Renal cortex interstitium (tissue), 11 donors: ENCODE data around the gene TAGLN2. TPM values are rescaled to one million over a fixed set of nuclear protein-coding genes. Genes with fewer than 3 reads are reported as not detected.

Source experiments
- DNase-seq, 11 donors: peaks; one replicate each; pipeline ENCODE4 v3.0.0-alpha.2; 2013; ENCODE audit warnings: low read depth in 9 of 11, low spot score in 4 of 11; ENCODE audit errors: extremely low read depth in 1 of 11
- polyA plus RNA-seq, 3 donors: library from polyadenylated mRNA; unstranded; fragments of 120-200 nt; gene quantifications; one replicate each; pipeline ENCODE4 v1.2.1, GENCODE V29; 2013; ENCODE audit not compliant: insufficient read length in 3 of 3

The TAGLN2 gene
- polyA plus RNA-seq, 3 donors: 119 to 150 (median 126) TPM

DNA sequence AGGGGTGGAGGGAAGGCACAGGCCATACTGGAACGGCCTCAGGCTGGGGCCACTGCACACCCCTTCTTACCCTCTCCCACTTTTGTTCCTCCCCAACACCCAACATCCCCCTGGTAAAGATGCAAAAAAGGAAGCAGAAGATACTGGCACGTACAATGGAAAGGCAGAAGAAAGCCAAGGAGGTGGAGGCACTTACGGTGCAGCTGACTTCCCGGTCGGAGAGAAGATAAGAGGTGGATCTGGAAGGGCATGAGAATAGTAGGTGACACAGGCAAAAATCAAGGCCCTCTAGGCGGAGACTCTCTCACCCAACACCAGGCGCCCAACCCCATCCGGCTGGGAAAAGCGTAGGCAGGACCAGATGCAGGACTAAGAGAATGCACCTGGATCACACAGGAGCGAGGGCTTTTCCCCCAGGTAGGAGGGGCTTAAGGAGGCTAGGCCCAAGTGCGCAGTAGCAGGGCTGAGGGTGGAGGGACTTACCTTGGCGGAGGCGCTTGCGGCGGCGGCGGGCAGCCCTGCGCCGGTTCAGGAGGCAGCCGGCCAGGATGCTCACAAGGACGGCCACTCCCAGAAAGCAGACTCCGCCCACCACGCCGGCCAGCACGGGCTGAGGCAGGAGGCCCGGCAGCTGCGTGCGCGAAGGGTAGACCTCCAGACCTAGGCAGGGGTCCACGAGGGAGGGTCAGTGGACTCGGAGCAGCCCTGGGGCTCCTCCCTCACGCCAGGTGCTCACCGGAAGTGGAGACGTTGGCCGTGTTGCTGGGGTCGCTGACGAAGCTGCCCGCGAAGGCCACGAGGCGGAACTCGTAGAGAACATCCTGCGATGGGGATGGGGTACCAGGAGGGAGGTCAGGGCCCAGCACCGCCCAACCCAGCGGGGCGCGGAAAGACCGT, 4.1 kb upstream of the TAGLN2 start:
- no peak for DNase-seq

DNA sequence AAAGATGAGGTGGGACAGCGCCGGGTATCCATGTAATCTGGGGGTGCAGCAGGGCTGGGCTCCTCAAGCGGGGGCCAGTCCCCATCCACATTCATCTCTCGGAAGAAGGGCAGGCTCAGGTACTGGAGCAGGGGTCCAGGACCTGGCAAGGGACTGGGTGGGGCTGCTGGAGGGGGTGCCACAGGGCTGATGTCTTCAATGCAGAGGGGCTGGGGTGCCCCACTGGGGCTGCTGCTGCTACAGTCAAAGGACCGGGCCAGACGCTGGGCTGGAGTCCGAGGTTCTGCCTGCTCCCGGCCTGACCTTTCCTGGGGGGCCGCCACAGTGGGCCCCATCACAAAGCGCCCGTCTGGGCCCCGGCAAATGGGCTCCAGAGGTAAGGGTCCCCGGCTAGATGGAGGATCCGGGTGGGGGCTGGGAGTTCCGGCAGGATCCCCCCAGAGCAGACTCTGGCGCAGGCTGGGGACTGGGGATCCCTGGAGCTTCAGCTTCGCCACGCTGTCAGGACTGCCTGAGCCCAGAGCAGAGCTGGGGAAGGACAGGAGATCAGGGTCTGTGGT, 3.3 kb upstream of the TAGLN2 start:
- no peak for DNase-seq

DNA sequence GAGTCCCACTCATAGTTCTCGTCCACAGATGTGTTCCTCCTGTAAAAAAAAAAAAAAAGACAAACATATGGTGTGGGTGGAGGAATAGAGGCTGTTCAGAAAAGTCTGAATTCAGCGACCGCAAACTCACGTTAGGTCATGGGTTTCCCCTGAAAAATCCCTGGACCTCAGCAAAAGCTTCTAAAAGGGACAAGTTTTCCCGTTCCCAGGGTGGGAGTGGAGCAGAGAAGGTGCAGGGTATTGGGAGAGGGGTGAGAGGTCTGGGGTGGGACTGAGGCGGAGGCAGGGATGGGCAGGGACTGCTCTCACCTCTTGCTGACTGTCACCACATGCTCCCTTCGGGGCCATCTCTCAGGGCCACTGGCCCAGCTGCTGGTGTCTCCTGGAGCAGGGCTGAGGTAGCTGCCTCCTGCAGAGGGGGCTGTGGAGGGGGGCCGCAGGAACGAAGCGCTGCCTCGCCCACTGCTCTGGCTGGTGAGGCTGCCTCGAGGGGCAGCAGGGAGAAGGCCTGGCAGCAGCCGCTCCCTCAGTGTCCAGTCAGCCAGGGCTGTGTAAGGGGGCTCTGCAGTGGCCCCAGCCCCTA, 2.6 kb upstream of the TAGLN2 start:
- no peak for DNase-seq

DNA sequence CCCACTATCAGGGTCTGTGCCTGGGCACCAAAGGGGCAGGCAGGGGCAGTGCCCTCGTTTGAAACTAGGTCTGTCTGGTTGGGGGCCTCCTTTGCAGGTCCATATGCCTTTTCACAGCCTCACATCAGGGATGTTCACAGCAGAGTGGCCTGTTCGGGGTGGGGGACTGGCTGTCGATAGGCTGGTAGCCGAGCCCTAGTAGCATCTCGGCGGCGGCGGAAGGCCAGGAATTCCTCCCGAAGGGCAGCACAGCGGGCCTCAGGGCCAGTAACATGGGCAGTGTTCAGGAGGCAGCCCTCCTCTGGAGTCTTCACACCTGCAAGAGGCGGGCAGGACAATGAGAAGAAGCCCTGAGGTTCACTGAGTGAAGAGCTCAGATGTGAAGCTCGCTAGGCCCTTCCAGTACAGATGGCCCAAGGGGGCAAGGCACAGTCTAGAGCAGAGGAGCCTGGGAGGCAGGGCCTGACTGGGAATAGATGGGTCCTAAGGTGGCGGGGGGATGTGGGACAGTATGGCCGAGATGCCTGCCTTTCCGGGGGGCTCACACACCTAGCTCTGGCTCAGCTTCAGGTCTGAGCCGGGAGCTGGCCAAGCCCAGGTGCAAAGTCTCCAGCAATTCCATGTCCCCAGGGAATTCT, 2.0 kb upstream of the TAGLN2 start:
- no peak for DNase-seq

DNA sequence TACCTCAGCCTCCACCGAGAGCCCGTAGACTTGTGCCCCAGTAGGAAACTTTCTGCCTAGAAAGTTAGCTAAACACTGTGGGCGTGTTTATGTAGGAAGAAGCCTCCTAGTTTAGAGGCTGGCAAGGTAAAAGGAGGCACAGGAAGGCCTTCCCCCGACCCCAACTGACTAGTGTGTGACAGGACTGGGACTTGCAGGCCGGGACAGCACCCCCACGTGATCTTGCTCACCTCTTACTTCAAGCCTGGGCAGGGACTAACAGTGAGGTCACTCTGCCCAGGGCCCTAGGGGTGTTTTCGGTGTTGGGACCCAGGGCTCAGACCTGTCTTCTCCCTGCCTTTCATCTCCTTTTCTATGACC, 392 bp upstream of the TAGLN2 start:
- DNase-seq: no peak

DNA sequence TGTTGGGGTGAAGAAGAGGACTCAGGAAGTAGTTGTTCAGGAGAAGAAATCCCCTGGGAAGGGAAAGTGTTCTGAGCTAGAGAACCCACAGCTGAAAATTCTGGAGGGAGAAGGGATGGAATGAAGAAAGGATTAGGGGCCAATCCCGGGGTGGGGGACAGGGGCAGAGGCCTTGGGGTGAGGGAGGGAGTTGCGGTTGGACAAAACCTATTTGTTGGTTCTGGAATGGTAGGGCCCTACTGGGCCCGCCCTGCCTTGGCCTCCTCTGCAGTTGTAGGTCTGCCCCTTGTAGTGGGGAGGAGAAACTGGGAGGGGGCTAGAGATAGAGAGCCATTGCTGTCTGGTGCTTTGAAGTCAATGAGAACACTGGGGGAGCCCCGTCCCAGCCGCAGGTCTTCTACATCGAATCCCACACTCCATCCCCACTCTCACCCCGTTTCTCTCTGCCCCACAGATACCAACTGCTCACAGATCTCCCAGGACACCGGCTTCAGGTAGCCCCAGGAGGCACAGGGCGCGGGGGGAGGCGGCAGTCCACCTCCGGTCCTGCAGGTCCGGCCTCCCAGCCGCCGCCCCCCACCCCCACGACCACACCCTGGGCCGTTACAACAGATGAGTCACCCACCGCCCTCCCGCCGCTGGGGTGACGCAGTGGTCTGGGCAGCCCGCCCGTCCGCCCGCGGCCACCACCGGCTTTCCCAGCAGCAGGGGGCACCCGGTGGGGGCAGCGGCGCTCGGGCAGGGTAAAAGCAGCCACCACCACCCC, 1.1 kb downstream of the TAGLN2 start:
- peak in 1 of 11 donors; percentile 37 for DNase-seq

DNA sequence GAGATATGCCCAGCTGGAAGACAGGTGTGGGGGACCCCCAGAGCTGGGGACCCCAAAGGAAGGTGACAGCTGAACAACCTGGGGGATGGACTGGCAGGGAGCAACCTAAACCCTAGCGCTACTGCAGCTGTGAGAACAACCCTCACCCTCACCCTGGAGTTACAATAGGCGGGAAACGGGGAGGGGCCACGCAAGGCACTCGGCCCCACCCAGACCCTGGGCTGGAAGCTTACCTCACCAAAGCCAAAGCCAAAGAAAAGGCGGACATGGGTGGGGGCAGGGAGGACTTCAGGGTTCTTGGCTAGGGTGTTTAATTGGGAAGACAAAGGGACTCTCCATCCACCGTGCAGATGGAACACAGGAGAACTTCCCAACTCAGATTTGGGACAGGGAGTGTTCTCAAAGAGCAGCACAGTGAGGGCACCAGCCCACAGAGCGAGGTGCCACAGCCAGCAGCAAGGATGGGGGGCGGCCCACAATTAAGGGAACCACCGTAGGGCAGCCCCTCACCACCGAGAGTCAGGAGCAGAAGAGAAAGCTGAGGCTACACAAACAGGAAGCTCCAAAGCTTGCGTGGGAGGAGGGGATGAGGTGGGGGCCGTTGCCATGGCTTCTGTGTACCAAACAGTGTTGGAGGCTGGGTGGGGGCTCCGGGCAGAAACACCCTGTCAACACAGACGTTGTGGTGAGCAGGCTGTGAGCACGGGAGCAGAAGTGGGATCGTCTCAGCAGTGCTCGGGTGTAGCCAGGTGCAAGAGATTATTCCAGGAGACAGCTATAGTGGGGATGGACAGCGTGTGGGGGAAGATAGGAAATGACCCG, 1.9 kb downstream of the TAGLN2 start:
- peak in 6 of 11 donors; percentile 70 to 85 (median 78) for DNase-seq

DNA sequence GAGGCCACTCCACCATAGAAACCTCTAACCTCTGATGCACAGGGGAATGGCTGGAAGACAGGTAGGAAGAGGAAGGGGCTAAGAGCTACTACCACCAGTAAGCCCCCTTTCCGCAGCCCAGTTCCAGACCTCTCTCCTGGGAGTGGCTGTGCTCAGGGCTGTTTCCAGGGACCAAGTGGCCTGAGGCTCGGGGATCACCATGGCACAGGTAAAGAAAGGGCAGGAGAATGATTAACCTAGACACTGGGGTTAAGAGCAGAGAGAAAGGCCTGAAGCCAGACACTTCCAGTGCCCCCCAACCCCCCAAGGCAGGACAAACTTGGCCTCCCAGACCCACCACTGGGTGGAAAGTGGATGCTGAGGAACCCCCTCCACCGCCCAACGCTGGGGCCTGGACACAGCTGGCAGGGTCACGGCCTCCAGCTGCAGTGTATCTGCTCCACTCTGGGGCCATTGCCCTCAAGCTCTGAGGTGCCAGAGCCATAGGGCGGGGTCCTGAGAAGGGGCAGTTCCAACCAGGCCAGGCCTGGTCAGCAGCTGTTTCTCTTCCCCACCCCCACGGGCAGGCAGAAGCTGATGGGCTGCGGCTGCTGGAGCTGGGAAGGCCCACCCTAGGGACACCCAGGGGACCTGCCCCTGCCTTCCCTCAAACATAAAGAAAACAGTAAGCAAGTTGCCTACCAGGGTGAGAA, 2.6 kb downstream of the TAGLN2 start:
- DNase-seq: peak in 6 of 11 donors; percentile 46 to 75 (median 63)

DNA sequence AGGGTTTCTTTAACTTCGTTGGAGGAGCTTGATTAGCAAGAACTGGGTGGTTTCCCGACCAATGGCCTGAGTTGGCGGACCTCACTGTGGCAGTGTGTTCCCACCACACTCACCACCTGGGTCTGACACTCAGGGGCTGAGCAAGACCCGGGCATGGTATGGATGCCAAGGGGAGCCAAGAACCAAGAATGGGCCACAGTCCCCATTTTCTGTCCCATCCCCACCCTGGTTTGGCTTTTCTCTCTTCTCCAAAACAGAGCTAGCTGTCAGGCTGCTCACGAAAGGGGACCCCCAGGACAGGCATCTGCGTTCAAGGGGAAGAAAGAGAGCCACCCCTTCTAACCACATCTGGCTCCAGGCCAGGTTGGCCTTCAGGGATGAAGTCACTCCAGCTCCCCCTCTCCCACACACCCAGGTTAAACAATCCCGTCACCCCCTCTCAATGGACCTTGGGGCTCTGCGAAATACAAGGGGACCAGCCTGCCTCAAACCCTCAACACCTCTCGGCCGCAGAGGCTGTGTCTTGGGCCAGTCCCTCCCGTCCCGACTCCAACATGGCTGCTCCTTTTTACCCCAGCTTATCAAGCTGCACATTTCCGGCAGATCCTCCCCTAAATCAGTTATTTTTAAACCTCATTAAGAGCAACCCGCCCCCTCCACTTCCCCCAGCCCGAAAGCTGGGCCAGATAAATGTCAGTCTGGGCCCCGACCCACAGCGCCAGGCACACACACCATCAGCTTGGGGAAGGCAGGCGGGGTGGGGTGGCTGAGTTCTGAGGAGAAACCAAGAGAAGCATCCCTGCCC, 3.4 kb downstream of the TAGLN2 start:
- no peak for DNase-seq

DNA sequence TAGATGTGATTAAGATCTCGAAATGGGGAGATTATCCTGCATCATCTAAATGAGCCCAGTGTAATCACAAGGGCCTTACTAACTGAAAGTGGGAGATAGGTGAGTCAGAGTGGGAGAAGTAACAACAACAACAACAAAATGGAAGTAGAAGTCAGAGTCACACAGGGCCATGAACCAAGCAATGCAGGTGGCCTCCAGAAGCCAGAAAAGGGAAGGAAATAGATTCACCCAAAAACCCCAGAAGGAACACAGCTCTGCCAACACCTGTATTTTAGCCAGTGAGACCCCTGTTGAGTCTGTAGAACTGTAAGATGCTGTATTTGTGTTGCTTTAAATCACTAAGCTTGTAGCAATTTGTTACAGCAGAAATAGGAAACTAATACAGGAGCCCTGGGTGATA, 4.1 kb downstream of the TAGLN2 start:
- DNase-seq: no peak

DNA sequence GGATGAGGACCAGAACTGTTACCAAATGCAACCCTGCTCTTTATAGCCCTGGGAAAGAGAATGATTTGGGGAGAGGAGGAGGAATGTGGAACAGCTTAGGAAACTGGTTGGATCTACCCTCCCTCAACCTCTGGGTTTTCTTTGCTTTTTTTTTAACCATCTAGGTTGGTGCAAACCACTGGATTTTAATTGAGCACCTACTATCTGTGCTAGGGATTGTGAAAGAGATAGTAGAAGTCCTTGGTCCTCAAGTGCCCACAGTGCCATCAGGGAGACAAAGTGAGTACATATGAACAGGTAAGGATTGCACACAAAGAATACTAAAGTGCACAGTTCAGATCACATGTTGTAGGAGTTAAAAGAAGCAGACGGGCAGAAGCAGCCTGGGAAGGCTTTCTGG, 4.7 kb downstream of the TAGLN2 start:
- DNase-seq: no peak

DNA sequence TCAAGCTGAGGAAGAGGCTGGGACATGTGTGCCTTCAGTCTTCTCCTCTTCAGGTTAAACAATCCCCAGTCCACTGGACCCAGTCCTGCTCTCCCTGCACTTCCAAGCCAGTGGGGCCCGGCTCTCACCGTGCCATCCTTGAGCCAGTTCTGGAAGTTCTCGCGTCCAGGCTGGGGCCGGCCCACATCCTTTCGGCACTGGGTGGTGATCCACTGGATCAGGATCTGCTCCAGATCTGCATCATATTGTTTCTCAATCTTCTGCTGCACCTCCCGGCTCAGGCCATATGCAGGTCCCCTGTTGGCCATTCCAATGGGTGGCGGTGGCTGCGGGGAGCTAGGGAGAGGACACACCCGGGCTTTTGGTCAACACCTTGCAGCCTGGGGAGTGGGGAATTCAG, 5.1 kb downstream of the TAGLN2 start:
- no peak for DNase-seq

DNA sequence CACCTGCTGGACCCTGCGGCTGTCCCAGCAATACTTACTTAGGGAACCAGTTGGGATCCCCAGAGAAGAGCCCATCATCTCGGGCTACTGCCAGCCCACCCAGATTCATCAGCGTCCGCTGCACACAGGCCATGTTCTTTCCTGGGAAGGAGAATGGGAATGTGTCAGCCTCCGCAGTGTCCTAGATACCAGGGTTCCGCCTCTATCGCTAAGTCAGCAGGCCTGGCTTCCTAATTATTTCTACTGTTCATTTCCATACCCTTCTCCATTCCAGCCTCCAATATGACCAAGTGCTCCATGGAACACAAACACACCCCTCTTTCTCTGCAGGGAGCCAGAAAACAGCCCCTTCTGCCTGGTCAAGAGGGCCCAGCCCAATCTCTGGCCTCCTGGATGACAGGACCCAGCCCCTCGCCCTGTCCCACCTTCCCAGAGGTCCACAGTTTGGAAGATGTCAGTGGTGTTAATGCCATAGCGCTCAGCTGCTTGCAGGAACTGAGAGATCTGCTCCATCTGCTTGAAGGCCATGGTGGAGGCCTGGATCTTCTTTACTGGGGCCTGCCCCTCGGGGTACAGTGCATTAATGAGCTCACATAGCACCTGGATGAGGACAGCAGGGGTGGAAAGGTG, 6.0 kb downstream of the TAGLN2 start:
- DNase-seq: no peak

DNA sequence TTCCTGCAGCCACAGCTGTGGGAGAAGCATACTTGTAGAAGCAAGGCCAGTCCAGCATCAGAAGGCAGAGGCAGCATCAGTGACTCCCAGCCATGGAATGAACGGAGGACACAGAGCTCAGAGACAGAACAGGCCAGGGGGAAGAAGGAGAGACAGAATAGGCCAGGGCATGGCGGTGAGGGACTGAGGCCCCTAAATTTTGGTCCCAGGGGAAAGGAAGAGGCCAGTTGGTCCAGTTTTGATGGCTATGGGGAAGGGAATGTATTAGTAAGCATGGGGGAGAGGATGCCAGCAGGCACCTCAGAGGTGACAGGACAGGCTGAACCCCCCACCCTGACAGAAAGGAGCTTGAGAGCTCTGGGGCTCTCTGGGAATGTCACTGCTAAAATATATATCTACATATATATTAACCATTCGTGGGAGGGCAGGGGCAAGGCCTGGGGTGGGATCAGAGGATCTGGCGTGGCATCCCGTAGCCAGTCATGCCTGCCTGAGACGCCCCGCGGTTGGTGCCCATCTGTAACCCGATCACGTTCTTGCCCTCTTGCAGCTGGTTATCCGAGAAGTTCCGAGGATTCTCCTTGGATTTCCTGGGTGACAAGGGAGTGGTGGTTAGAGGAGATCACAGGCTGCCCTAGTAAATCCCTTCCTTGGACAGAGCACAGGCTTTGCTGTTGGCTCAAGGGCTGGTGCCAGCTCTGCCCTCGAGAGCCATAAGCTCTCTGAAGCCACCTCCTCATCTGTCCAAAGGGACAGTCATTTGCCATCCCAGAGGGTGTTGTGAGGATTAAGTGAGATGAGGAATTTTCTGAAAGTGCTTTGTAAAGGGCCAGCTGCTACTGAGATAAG, 6.7 kb downstream of the TAGLN2 start:
- no peak for DNase-seq

DNA sequence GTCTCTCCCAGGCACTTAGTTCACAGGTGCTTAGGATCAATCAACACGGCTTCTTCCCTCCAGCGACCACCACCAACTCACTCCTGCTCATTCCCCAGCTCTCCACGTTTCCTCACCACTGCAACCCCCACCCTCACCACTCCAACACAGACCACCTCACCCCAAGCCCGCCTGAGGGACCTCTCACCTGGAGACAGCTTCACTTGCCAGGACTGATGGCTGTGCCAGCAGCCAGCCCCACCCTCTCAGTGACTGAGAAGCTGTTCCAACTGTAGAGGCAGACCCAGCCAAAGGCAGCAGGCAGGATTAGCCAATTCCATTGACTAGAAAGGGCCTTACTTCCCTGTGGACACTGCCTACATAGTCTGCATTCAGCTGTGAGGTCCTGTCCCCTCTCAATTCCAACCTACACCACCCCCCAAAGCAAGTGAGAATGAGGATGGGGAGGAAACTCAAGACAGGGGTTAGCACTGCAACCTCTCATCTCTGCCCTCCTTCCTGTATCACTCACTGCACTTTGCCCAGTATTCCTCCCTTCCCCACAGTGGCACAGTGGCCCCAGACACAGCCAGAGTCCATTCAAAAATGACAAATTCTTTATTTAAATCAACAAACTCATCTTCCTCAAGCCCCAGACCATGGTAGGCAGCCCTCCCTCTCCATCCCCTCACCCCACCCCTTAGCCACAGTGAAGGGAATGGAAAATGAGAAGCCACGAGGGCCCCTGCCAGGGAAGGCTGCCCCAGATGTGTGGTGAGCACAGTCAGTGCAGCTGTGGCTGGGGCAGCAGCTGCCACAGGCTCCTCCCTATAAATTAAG, 7.6 kb downstream of the TAGLN2 start:
- no peak for DNase-seq
